AG04449 (cell line): ENCODE results near the gene EFNA2.

Experiments used
- CTCF ChIA-PET: fragments of 350-600 bp; formaldehyde crosslinking; extraction: SDS; loops from one replicate; lab custom pipeline; 2021; ENCODE audit warnings: antibody characterized with exemption; lab: Yijun Ruan, JAX
- POLR2A ChIA-PET: fragments of 400-600, 350-600 bp; formaldehyde crosslinking; extraction: SDS; loops from one replicate; lab custom pipeline; 2020; ENCODE audit warnings: antibody characterized with exemption, inconsistent platforms; lab: Yijun Ruan, JAX
- DNase-seq: peaks from one replicate; pipeline ENCODE4 v3.0.0-alpha.2; 2010; ENCODE audit warnings: low read depth, low spot score
- H3K4me3 ChIP-seq: 2 replicates; pipeline ENCODE4 v1.5.1; 2011; ENCODE audit warnings: low read depth, mild to moderate bottlenecking, control low read depth, low read length
- CTCF ChIP-seq: IDR thresholded peaks from one replicate; pipeline ENCODE4 v1.5.1; 2011; ENCODE audit warnings: mild to moderate bottlenecking, moderate library complexity, low read length, control low read depth, inconsistent platforms; ENCODE audit not compliant: insufficient read depth; ENCODE audit errors: missing control alignments

EFNA2 gene

GRCh38 chr19:1340681-1341469 lies 55.2 kb downstream of the EFNA2 start:
- ChIA-PET POLR2A (no interaction called here), CTCF (no interaction called here)

GRCh38 chr19:1343041-1343440 lies 57.4 kb downstream of the EFNA2 start:
- no peak for TF ChIP-seq CTCF
- POLR2A ChIA-PET = interaction anchor here (0.6 to 0.7 kb wide), 2 partner anchors 15 to 389 kb away, joined by 3 read pairs; no protein-coding TSS in a partner anchor

More at GRCh38 chr19:1340681-1341469, 55.2 kb downstream of the EFNA2 start:
- TF ChIP-seq CTCF = no peak
- no peak overlapping the region for H3K4me3 ChIP-seq
- no peak for DNase-seq

GRCh38 chr19:1349211-1349610 lies 63.5 kb downstream of the EFNA2 start:
- no peak for DNase-seq
- CTCF ChIA-PET = no interaction called here
- POLR2A ChIA-PET = no interaction called here
- H3K4me3 ChIP-seq = no peak overlapping the region
- TF ChIP-seq CTCF = no peak

More at GRCh38 chr19:1343041-1343440, 57.4 kb downstream of the EFNA2 start:
- no peak overlapping the region for H3K4me3 ChIP-seq
- DNase-seq = no peak
- CTCF ChIA-PET = no interaction called here

GRCh38 chr19:1350867-1351266 lies 65.2 kb downstream of the EFNA2 start:
- ChIA-PET POLR2A (no interaction called here), CTCF (no interaction called here)
- no peak for DNase-seq
- no peak for TF ChIP-seq CTCF
- H3K4me3 ChIP-seq = no peak overlapping the region
